Adrenal gland (tissue), 5 donors: ENCODE measurements around the gene ANAPC16.

ENCODE experiments used
- POLR2A ChIP-seq, 2 donors: fragments of 450-650 bp; IDR thresholded peaks; one replicate each; pipeline ENCODE4 v1.6.1; 2017; ENCODE audit warnings: antibody characterized with exemption in 2 of 2, mild to moderate bottlenecking in 2 of 2, moderate library complexity in 1 of 2
- TF ChIP-seq, protein P1 (sequence below), 6 experiments: fragments of 450-650 bp in 4 of 6; fragments of 200-600 bp in 2 of 6; sonication (generic) in 1 of 6; IDR thresholded peaks; 1 replicate in 5 of 6; 2 replicates in 1 of 6; pipeline versions ENCODE4 v1.5.1 to v1.8.0; 2016 to 2021; ENCODE audit warnings: antibody characterized with exemption in 6 of 6, mild to moderate bottlenecking in 2 of 6, moderate library complexity in 1 of 6
- donor health status: DM: no; HTN: no; CAD: no.

DNA sequence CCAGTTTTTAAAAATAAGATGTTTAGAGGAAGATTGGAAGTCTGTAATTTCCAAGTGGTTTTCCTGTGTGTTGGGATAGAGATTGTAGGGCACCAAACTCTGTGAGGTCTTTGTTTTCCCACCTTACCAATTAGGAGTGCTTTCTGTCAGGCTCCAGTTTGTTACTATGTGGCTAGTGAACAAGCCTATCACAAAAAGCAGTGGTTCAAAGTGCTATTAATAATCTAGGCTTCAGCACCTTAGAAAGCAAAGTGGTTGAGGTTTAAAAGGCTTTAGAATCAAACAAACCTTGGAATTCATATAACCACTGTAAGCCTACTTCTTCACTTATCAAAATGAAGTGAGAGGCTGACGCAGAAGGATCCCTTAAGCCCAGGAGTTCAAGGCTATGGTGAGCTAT is 11.1 kb upstream of the ANAPC16 start:
- TF ChIP-seq, protein P1, sequence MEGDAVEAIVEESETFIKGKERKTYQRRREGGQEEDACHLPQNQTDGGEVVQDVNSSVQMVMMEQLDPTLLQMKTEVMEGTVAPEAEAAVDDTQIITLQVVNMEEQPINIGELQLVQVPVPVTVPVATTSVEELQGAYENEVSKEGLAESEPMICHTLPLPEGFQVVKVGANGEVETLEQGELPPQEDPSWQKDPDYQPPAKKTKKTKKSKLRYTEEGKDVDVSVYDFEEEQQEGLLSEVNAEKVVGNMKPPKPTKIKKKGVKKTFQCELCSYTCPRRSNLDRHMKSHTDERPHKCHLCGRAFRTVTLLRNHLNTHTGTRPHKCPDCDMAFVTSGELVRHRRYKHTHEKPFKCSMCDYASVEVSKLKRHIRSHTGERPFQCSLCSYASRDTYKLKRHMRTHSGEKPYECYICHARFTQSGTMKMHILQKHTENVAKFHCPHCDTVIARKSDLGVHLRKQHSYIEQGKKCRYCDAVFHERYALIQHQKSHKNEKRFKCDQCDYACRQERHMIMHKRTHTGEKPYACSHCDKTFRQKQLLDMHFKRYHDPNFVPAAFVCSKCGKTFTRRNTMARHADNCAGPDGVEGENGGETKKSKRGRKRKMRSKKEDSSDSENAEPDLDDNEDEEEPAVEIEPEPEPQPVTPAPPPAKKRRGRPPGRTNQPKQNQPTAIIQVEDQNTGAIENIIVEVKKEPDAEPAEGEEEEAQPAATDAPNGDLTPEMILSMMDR (IDR thresholded peaks at IDR 0.05) = no peak
- TF ChIP-seq POLR2A (IDR thresholded peaks at IDR 0.05) = no peak
